ENCODE results near the gene PCOLCE2. TPM values are rescaled to one million over a fixed set of nuclear protein-coding genes. Genes with fewer than 3 reads are reported as not detected.

PCOLCE2 gene
- total RNA-seq, 1 donor, result 0.54 TPM

GRCh38 chr3:142866841-142867631 lies 21.8 kb downstream of the PCOLCE2 start:
- DNase-seq (ENCODE audit: low read depth in 2 of 3, low spot score in 2 of 3), result no peak

GRCh38 chr3:142863930-142864920 lies 24.7 kb downstream of the PCOLCE2 start:
- no peak for DNase-seq (ENCODE audit: low read depth in 2 of 3, low spot score in 2 of 3)

GRCh38 chr3:142863010-142863817 lies 25.7 kb downstream of the PCOLCE2 start:
- no peak for DNase-seq (ENCODE audit: low read depth in 2 of 3, low spot score in 2 of 3)

- no peak for DNase-seq (ENCODE audit: low read depth in 2 of 3, low spot score in 2 of 3)
Observed at GRCh38 chr3:142861926-142862325, 27.0 kb downstream of the PCOLCE2 start.

GRCh38 chr3:142858043-142858442 lies 30.8 kb downstream of the PCOLCE2 start:
- no peak for DNase-seq (ENCODE audit: low read depth in 2 of 3, low spot score in 2 of 3)

GRCh38 chr3:142857056-142857455 lies 31.8 kb downstream of the PCOLCE2 start:
- DNase-seq (ENCODE audit: low read depth in 2 of 3, low spot score in 2 of 3), result peak in 2 of 3 donors; percentile 5 to 7

GRCh38 chr3:142853270-142854168 lies 35.4 kb downstream of the PCOLCE2 start:
- DNase-seq (ENCODE audit: low read depth in 2 of 3, low spot score in 2 of 3), result no peak

- no peak for DNase-seq (ENCODE audit: low read depth in 2 of 3, low spot score in 2 of 3)
Observed at GRCh38 chr3:142852009-142852408, 36.9 kb downstream of the PCOLCE2 start.

- DNase-seq (ENCODE audit: low read depth in 2 of 3, low spot score in 2 of 3), result no peak
Observed at GRCh38 chr3:142850395-142851023, 38.4 kb downstream of the PCOLCE2 start.

GRCh38 chr3:142849148-142849547 lies 39.7 kb downstream of the PCOLCE2 start:
- no peak for DNase-seq (ENCODE audit: low read depth in 2 of 3, low spot score in 2 of 3)

GRCh38 chr3:142846779-142847577 lies 41.9 kb downstream of the PCOLCE2 start:
- DNase-seq (ENCODE audit: low read depth in 2 of 3, low spot score in 2 of 3), result no peak

GRCh38 chr3:142844339-142844977 lies 44.4 kb downstream of the PCOLCE2 start:
- peak in 2 of 3 donors; percentile 18 to 27 for DNase-seq (ENCODE audit: low read depth in 2 of 3, low spot score in 2 of 3)

- DNase-seq (ENCODE audit: low read depth in 2 of 3, low spot score in 2 of 3), result no peak
Observed at GRCh38 chr3:142839831-142840230, 49.1 kb downstream of the PCOLCE2 start.

- no peak for DNase-seq (ENCODE audit: low read depth in 2 of 3, low spot score in 2 of 3)
Observed at GRCh38 chr3:142837526-142837925, 51.4 kb downstream of the PCOLCE2 start.

GRCh38 chr3:142828703-142829305 lies 60.1 kb downstream of the PCOLCE2 start:
- DNase-seq (ENCODE audit: low read depth in 2 of 3, low spot score in 2 of 3), result peak in 2 of 3 donors; percentile 65 to 78

GRCh38 chr3:142819179-142819578 lies 69.7 kb downstream of the PCOLCE2 start:
- no peak for DNase-seq (ENCODE audit: low read depth in 2 of 3, low spot score in 2 of 3)

GRCh38 chr3:142818651-142819050 lies 70.2 kb downstream of the PCOLCE2 start:
- no peak for DNase-seq (ENCODE audit: low read depth in 2 of 3, low spot score in 2 of 3)
